HepG2 (cell line): ENCODE results near the gene TOR1AIP1. TPM values are rescaled to one million over a fixed set of nuclear protein-coding genes. Genes with fewer than 3 reads are reported as not detected.

Experiments used
- ATAC-seq: fragments of 200-7000 bp; cut with Tn5 transposase; 3 replicates; pipeline ENCODE4 v1.9.1; 2020; ENCODE audit warnings: mild to moderate bottlenecking, moderate library complexity
- BruUV-seq: library from RNA; stranded (reverse); fragments of 400-500 nt; replicated peaks from 2 replicates; lab custom pipeline; 2021; lab: Mats Ljungman, UMichigan
- CTCF ChIA-PET: fragments of 300-600 bp; formaldehyde crosslinking; extraction: SDS; loops from one replicate; lab custom pipeline; 2021; ENCODE audit warnings: low total read pairs, inconsistent platforms, low intra/inter-chr PET ratio; lab: Yijun Ruan, JAX
- POLR2A ChIA-PET: fragments of 350-600 bp; sonication (Branson Sonifier 250); formaldehyde crosslinking; loops from one replicate; lab custom pipeline; 2020; ENCODE audit warnings: antibody characterized with exemption, inconsistent platforms; lab: Yijun Ruan, JAX
- DNase-seq: peaks from one replicate; pipeline ENCODE4 v3.0.0-alpha.2; 2015; ENCODE audit warnings: low spot score
- FAIRE-seq: peaks from 3 replicates; lab custom pipeline; 2011; peaks lifted over from hg19 to GRCh38; lab: Jason Lieb, UNC
- H2AFZ ChIP-seq: one replicate; pipeline ENCODE4 v1.6.1; 2011; ENCODE audit warnings: low read length, inconsistent platforms
- H3K27ac ChIP-seq: fragments of 300-600 bp; 3 replicates; pipeline ENCODE4 v1.8.0; 2011; ENCODE audit warnings: mixed run types, mild to moderate bottlenecking, mixed read lengths, low read length, inconsistent platforms; ENCODE audit not compliant: insufficient read depth; ENCODE audit errors: extremely low read length
- H3K27me3 ChIP-seq, 2 experiments: fragments of 200-600 bp in 1 of 2; 2 replicates in 1 of 2; 3 replicates in 1 of 2; pipeline versions ENCODE4 v1.6.0 to v1.8.0; 2011; ENCODE audit warnings: low read length in 2 of 2, mild to moderate bottlenecking in 2 of 2, moderate library complexity in 2 of 2, inconsistent platforms in 1 of 2; ENCODE audit not compliant: insufficient read depth in 2 of 2, control insufficient read depth in 1 of 2
- H3K36me3 ChIP-seq, 2 experiments: fragments of 200-600 bp in 1 of 2; replicated peaks in 1 of 2; 2 replicates in 1 of 2; 3 replicates in 1 of 2; pipeline versions ENCODE4 v1.5.1 to v1.8.0; 2011; ENCODE audit warnings: low read length in 2 of 2, inconsistent platforms in 1 of 2; ENCODE audit not compliant: insufficient read depth in 2 of 2, control insufficient read depth in 1 of 2
- H3K4me1 ChIP-seq: 2 replicates; pipeline ENCODE4 v1.5.1; 2012; ENCODE audit warnings: low read length, inconsistent platforms; ENCODE audit not compliant: insufficient read depth
- H3K4me2 ChIP-seq: 2 replicates; pipeline ENCODE4 v1.6.0; 2011; ENCODE audit warnings: low read depth, low read length, inconsistent platforms
- H3K4me3 ChIP-seq, 3 experiments: fragments of 200-600 bp in 1 of 3; sonication (generic), shearing (Covaris generic) in 1 of 3; replicated peaks in 1 of 3; 2 replicates each; pipeline ENCODE4 v1.5.1; 2011 to 2016; ENCODE audit warnings: low read length in 3 of 3, inconsistent platforms in 2 of 3, low read depth in 2 of 3, mild to moderate bottlenecking in 2 of 3, control low read depth in 1 of 3, mixed read lengths in 1 of 3; ENCODE audit not compliant: insufficient read depth in 1 of 3
- H3K79me2 ChIP-seq: one replicate; pipeline ENCODE4 v1.6.1; 2011; ENCODE audit warnings: low read length, inconsistent platforms; ENCODE audit not compliant: insufficient read depth
- H3K9ac ChIP-seq: 2 replicates; pipeline ENCODE4 v1.6.0; 2011; ENCODE audit warnings: mild to moderate bottlenecking, low read depth, low read length, inconsistent platforms; ENCODE audit not compliant: insufficient read depth
- H3K9me3 ChIP-seq: 2 replicates; pipeline ENCODE4 v1.5.1; 2012; ENCODE audit warnings: mild to moderate bottlenecking, low read length
- H4K20me1 ChIP-seq: 2 replicates; pipeline ENCODE4 v1.6.0; 2011; ENCODE audit warnings: inconsistent platforms, mild to moderate bottlenecking, low read length, moderate library complexity; ENCODE audit not compliant: insufficient read depth
- FOXA1 ChIP-seq, 2 experiments: fragments of 450-650 bp in 1 of 2; sonication (generic) in 1 of 2; formaldehyde crosslinking in 1 of 2; IDR thresholded peaks; 2 replicates each; pipeline versions ENCODE4 v1.4.0 to v1.6.1; 2016 to 2020; ENCODE audit warnings: missing genetic modification reagents in 1 of 2
- HNF4G ChIP-seq, 2 experiments: sonication (generic) in 1 of 2; formaldehyde crosslinking in 1 of 2; IDR thresholded peaks; 2 replicates each; pipeline versions ENCODE4 v1.4.0 to v1.6.1; 2011 to 2020; ENCODE audit warnings: borderline replicate concordance in 2 of 2, low read depth in 2 of 2, mild to moderate bottlenecking in 2 of 2, low read length in 1 of 2, missing genetic modification reagents in 1 of 2, moderate library complexity in 1 of 2
- JARID2 ChIP-seq: sonication (generic); formaldehyde crosslinking; IDR thresholded peaks from 2 replicates; pipeline ENCODE4 v1.8.1; 2023; ENCODE audit warnings: missing genetic modification reagents, inconsistent platforms; ENCODE audit not compliant: insufficient replicate concordance
- NFKBIZ ChIP-seq: IDR thresholded peaks from 2 replicates; pipeline ENCODE4 v1.6.1; 2018; ENCODE audit warnings: missing genetic modification reagents, missing compliant biosample characterization
- SMAD3 ChIP-seq: sonication (generic); formaldehyde crosslinking; IDR thresholded peaks from 2 replicates; pipeline ENCODE4 v1.4.0; 2020; ENCODE audit warnings: missing genetic modification reagents
- ZNF317 ChIP-seq: sonication (generic); formaldehyde crosslinking; IDR thresholded peaks from 2 replicates; pipeline ENCODE4 v1.5.0; 2020; ENCODE audit warnings: mild to moderate bottlenecking, missing genetic modification reagents
- ZNF501 ChIP-seq: sonication (generic); formaldehyde crosslinking; IDR thresholded peaks from 2 replicates; pipeline ENCODE4 v1.5.1; 2020; ENCODE audit warnings: mild to moderate bottlenecking, moderate library complexity, missing genetic modification reagents
- ZNF761 ChIP-seq: sonication (generic); formaldehyde crosslinking; conservative IDR thresholded peaks from 2 replicates; pipeline ENCODE4 v1.4.0; 2020; ENCODE audit warnings: mild to moderate bottlenecking, missing genetic modification reagents
- WGBS: methylation state at CpG from one replicate; pipeline ENCODE4 v1.1.6; 2017; ENCODE audit warnings: low lambda C conversion rate; 5-methylcytosine and 5-hydroxymethylcytosine counted together
- in situ Hi-C: cut with HindIII; loops from 2 replicates; pipeline ENCODE4 v1.10.0; 2017; ENCODE audit warnings: low pct_unique_long_range_greater_than_20kb; ENCODE audit not compliant: extremely low pct_ligation_motif_present
- intact Hi-C: fragments of 100-400 bp; cut with micrococcal nuclease; formaldehyde crosslinking; loops from one replicate; pipeline ENCODE4 v1.10.0; 2022; ENCODE audit not compliant: unreplicated experiment
- polyA plus RNA-seq, 8 experiments: library from polyadenylated mRNA; depleted of rRNA in 3 of 8; stranded (reverse) in 7 of 8; unstranded in 1 of 8; fragments of >200 nt; fragmentation: Illumina TruSeq in 4 of 8; extraction: Trizol in 4 of 8; gene quantifications; 2 replicates each; pipeline versions ENCODE4 v1.2.1 to v1.2.3, GENCODE V29; 2011 to 2016; ENCODE audit warnings: low read depth in 4 of 8, missing spikeins in 1 of 8, mixed read lengths in 1 of 8; ENCODE audit not compliant: insufficient read depth in 1 of 8
- total RNA-seq, 5 experiments: library from RNA; depleted of rRNA; stranded (reverse); fragments of >200 nt; fragmentation: Illumina TruSeq; extraction: Trizol; gene quantifications; 2 replicates each; pipeline ENCODE4 v1.2.3, GENCODE V29; 2016; ENCODE audit warnings: low read depth in 1 of 5
- TF ChIP-seq, protein P1 (sequence below): IDR thresholded peaks from 2 replicates; pipeline ENCODE4 v1.6.1; 2012; ENCODE audit warnings: low read depth, low read length, improper control_type of control experiment
- TF ChIP-seq, protein P2 (sequence below): sonication (generic); formaldehyde crosslinking; IDR thresholded peaks from 2 replicates; pipeline ENCODE4 v1.4.0; 2020; ENCODE audit warnings: mild to moderate bottlenecking, missing genetic modification reagents
- TF ChIP-seq, protein P3 (sequence below): sonication (generic); formaldehyde crosslinking; IDR thresholded peaks from 2 replicates; pipeline ENCODE4 v1.8.0; 2022; ENCODE audit warnings: low read depth, missing genetic modification reagents

TOR1AIP1 gene
- total and polyA plus RNA-seq, 2 of the 13 experiments (the other 11 are each of a cell fraction or from before 2014, with no cell fraction given), result 15.6 to 29.0 TPM

DNA sequence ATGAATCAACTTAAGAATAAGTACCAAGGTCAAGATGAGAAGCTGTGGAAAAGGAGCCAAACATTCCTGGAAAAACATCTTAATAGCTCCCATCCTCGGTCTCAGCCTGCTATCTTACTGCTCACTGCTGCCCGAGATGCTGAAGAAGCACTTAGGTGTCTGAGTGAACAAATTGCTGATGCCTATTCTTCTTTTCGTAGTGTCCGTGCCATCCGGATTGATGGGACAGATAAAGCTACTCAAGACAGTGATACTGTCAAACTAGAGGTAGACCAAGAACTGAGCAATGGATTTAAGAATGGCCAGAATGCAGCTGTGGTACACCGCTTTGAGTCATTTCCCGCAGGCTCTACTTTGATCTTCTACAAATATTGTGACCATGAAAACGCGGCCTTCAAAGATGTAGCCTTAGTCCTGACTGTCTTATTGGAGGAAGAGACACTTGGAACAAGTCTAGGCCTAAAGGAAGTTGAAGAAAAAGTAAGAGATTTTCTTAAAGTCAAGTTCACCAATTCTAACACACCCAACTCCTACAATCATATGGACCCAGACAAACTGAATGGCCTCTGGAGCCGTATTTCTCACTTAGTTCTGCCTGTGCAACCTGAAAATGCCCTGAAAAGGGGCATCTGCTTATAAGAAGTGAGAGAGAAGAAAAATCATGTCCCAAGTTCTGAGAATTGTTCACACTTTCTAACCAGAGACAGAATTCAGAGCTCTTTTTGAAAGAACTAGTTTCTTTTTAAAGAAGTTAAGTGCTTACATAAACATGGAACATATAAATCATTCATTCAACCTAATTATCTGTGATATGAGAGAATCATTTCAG is 35.7 kb downstream of the TOR1AIP1 start (continued):
- TF ChIP-seq ZNF317 (CRISPR knock-in tag), result no peak
- TF ChIP-seq, protein P1, sequence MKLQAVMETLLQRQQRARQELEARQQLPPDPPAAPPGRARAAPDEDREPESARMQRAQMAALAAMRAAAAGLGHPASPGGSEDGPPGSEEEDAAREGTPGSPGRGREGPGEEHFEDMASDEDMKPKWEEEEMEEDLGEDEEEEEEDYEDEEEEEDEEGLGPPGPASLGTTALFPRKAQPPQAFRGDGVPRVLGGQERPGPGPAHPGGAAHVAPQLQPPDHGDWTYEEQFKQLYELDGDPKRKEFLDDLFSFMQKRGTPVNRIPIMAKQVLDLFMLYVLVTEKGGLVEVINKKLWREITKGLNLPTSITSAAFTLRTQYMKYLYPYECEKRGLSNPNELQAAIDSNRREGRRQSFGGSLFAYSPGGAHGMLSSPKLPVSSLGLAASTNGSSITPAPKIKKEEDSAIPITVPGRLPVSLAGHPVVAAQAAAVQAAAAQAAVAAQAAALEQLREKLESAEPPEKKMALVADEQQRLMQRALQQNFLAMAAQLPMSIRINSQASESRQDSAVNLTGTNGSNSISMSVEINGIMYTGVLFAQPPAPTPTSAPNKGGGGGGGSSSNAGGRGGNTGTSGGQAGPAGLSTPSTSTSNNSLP, result no peak

DNA sequence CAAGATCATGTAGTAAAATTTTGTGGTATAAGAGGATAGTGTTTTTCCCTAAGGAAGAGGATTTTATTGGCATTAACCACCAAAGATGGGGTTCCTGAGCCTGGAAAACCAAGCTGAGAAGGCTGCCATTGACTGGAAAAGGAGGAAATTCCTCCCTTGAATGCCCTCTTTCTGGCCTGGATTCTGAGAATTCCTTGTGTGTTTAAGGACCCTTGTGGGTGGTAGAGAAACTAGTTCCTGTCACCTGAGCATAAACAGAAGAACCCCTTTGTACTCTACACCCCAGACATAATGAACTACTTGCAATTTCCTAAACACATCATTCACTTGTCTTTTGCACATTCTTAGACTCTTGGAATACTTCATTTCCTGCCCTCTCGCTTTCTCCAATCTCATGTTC is 39.4 kb downstream of the TOR1AIP1 start:
- H3K79me2 ChIP-seq, result no peaks in the 10 kb centered on the region
- TF ChIP-seq NFKBIZ (CRISPR knock-in tag), result no peak
- TF ChIP-seq HNF4G (IDR thresholded peaks at IDR 0.05; ENCODE audit: borderline replicate concordance, low read depth, low read length), result no peak
- no peak for TF ChIP-seq HNF4G (CRISPR knock-in tag; IDR thresholded peaks at IDR 0.05; ENCODE audit: borderline replicate concordance, low read depth)
- TF ChIP-seq ZNF501, result no peak
- no peak for TF ChIP-seq ZNF761
- TF ChIP-seq FOXA1 (IDR thresholded peaks at IDR 0.05), result no peak
- TF ChIP-seq FOXA1 (CRISPR knock-in tag; IDR thresholded peaks at IDR 0.05), result no peak
- no peak for TF ChIP-seq JARID2
- TF ChIP-seq, protein P2, sequence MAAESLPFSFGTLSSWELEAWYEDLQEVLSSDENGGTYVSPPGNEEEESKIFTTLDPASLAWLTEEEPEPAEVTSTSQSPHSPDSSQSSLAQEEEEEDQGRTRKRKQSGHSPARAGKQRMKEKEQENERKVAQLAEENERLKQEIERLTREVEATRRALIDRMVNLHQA, result no peak
- TF ChIP-seq, protein P3, sequence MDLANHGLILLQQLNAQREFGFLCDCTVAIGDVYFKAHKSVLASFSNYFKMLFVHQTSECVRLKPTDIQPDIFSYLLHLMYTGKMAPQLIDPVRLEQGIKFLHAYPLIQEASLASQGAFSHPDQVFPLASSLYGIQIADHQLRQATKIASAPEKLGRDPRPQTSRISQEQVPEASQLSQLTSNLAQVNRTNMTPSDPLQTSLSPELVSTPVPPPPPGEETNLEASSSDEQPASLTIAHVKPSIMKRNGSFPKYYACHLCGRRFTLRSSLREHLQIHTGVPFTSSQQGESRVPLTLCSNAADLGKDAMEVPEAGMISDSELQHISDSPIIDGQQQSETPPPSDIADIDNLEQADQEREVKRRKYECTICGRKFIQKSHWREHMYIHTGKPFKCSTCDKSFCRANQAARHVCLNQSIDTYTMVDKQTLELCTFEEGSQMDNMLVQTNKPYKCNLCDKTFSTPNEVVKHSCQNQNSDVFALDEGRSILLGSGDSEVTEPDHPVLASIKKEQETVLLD (CRISPR knock-in tag), result no peak
- no peak for TF ChIP-seq SMAD3 (CRISPR knock-in tag)
- ChIA-PET CTCF (no interaction called here), POLR2A (no interaction called here)
- intact Hi-C loops (no loop called here), in situ Hi-C loops (no loop called here)
- H3K4me2 ChIP-seq, result no peak overlapping the region
- H3K27ac ChIP-seq, result no peak overlapping the region
- no peak for ATAC-seq
- no peaks in the 10 kb centered on the region for H3K9me3 ChIP-seq
- H2AFZ ChIP-seq, result no peak overlapping the region
- no peak overlapping the region for H3K9ac ChIP-seq
- no peak for DNase-seq
- FAIRE-seq, result no peak
- no peaks in the 10 kb centered on the region for H4K20me1 ChIP-seq
- no peak overlapping the region for H3K4me3 ChIP-seq
- no TSS peak for BruUV-seq
- peaks cover 10 to 25% of the 10 kb centered on the region in 2 experiments for H3K36me3 ChIP-seq
- no peaks in the 10 kb centered on the region; a peak in 1 of 5 replicates for H3K27me3 ChIP-seq
- no peaks in the 10 kb centered on the region for H3K4me1 ChIP-seq
- 100% methylated on average over 1 of the region's 1 CpG for WGBS
